Heart left ventricle (tissue), 16 donors: ENCODE measurements around the gene DDX3X. TPM values are rescaled to one million over a fixed set of nuclear protein-coding genes. Genes with fewer than 3 reads are reported as not detected.
A peak's percentile ranks its signal among the peaks of the same experiment; 100 is the strongest.

Experiments used
- ATAC-seq, 4 donors: fragments of 200-7000 bp; cut with Tn5 transposase; one replicate each; pipeline ENCODE4 v1.9.1; 2020 to 2022; ENCODE audit warnings: moderate library complexity in 4 of 4, mild to moderate bottlenecking in 3 of 4, moderate number of reproducible peaks in 1 of 4
- DNase-seq, 5 donors: peaks; one replicate each; pipeline ENCODE4 v3.0.0-alpha.2; 2020
- H3K27ac ChIP-seq, 12 donors: fragments of 200-600 bp; sonication (generic) in 4 of 12; one replicate each; pipeline versions ENCODE4 v1.5.0 to v1.8.0; 2016 to 2022; ENCODE audit warnings: mild to moderate bottlenecking in 2 of 12
- H3K27me3 ChIP-seq, 9 donors: fragments of 200-600 bp; sonication (generic) in 2 of 9; one replicate each; pipeline versions ENCODE4 v1.5.1 to v1.8.0; 2016 to 2022; ENCODE audit warnings: mild to moderate bottlenecking in 3 of 9
- H3K36me3 ChIP-seq, 9 donors: fragments of 200-600 bp; sonication (generic) in 2 of 9; one replicate each; pipeline versions ENCODE4 v1.5.0 to v1.8.0; 2018 to 2022; ENCODE audit warnings: mild to moderate bottlenecking in 2 of 9
- H3K4me1 ChIP-seq, 12 donors: fragments of 200-600 bp; sonication (generic) in 4 of 12; one replicate each; pipeline versions ENCODE4 v1.5.0 to v1.8.0; 2016 to 2022; ENCODE audit warnings: mild to moderate bottlenecking in 3 of 12
- H3K4me3 ChIP-seq, 12 donors: fragments of 200-600 bp; sonication (generic) in 4 of 12; one replicate each; pipeline versions ENCODE4 v1.5.0 to v1.8.0; 2017 to 2022; ENCODE audit warnings: mild to moderate bottlenecking in 9 of 12, moderate library complexity in 4 of 12
- H3K9me3 ChIP-seq, 12 donors: fragments of 200-600 bp; sonication (generic) in 4 of 12; one replicate each; pipeline versions ENCODE4 v1.5.0 to v1.8.0; 2016 to 2022; ENCODE audit warnings: mild to moderate bottlenecking in 1 of 12
- POLR2A ChIP-seq, 2 donors: fragments of 450-650 bp; IDR thresholded peaks; one replicate each; pipeline ENCODE4 v1.6.1; 2017; ENCODE audit warnings: antibody characterized with exemption in 2 of 2, mild to moderate bottlenecking in 2 of 2, moderate library complexity in 2 of 2
- WGBS, 4 donors: extraction: QIAGEN DNeasy Blood & Tissue Kit in 2 of 4; methylation state at CpG; one replicate each; pipeline versions ENCODE4 v1.1.5 to v1.1.7; 2013 to 2018; 5-methylcytosine and 5-hydroxymethylcytosine counted together
- intact Hi-C, 10 donors: fragments of 100-400 bp; cut with DNase I; formaldehyde crosslinking; loops; one replicate each; pipeline versions ENCODE4 v1.11.1 to v1.14.2; 2022
- polyA plus RNA-seq, 2 donors: library from polyadenylated mRNA; stranded (reverse); fragments of 200-250 nt; gene quantifications; one replicate each; pipeline ENCODE4 v1.2.3, GENCODE V29; 2013
- total RNA-seq, 9 donors: library from RNA; depleted of rRNA in 2 of 9; stranded (reverse); fragments of >200 nt in 2 of 9; fragmentation: NEBNext Ultra II Directional in 3 of 9; extraction: Animal tissue kit (Norgen Biotek cat#: 25700) in 3 of 9; gene quantifications; one replicate each; pipeline versions ENCODE4 v1.1.0 to v1.2.4, GENCODE V29; 2016 to 2023
- TF ChIP-seq, protein P1 (sequence below), 12 donors: fragments of 200-600 bp; sonication (generic) in 4 of 12; IDR thresholded peaks; one replicate each; pipeline versions ENCODE4 v1.5.0 to v1.8.0; 2018 to 2022; ENCODE audit warnings: antibody characterized with exemption in 12 of 12, mild to moderate bottlenecking in 5 of 12
- donor health status: ischemic (EF 13 %, LVEDD 7.1; RV severe dilation, severe dysfunction).
- donor health status: healthy with polysubstance abuse.
- donor health status: DM: no; HTN: yes; CAD: no.
- donor health status: DM: no; HTN: no; CAD: no.
- donor health status: ischemic (EF 25% LVEDD 6.9; RV normal size, moderate dysfunction).
- donor health status: ischemic (EF 25% LVEDD 5.7; RV mildly dilated, moderate dysfunction).
- donor health status: healthy.
- donor health status: DM: yes; HTN: yes; CAD: no.
- donor health status: ischemic (EF 35%, LVEDD 5.7; RV mildly dilated, moderate dysfunction).
- donor health status: nonischemic (EF 11% LVEDD 7.7; RV severe dilation, severe dysfunction).
- donor health status: DM: yes; HTN: yes; CAD: no.
- donor health status: PGD.
- donor health status: ischemic (EF 29% LVEDD 5.4; RV normal size, mild dysfunction).
- donor health status: nonischemic (EF 23%, LVEDD 6.1; RV moderate dilation, normal function).

The DDX3X gene
- total and polyA plus RNA-seq, 11 donors: 34.3 to 272 (median 170) TPM

DNA sequence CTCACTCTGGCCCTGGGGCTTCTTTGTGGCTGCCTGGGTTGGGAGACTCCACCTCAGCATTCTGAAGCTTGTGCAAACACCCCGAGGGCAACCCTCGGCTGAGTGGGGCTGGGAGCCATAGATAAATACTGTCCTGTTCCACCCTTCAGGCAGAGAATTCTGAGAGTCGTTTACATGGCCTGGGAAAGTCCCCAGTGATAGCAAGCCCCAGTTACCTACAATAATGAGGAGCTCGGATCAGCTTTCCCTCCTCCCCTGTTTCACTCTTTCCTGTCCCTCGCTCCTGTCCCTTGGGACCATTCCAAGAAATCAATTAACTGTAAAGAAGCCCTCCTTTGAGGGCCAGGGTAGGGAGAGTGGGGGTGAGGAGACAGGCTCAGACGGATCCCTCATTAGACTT is 31.6 kb upstream of the DDX3X start:
- Histone ChIP-seq H3K36me3 (no peaks in the 10 kb centered on the region), H3K4me1 (peaks cover 0 to 25% (median 0%) of the 10 kb centered on the region in 12 donors), H3K9me3 (no peaks in the 10 kb centered on the region), H3K27ac (peak overlapping the region in 1 of 12 donors; percentile 59), H3K27me3 (peaks cover 0 to 4% (median 0%) of the 10 kb centered on the region in 9 donors), H3K4me3 (no peak overlapping the region)
- intact Hi-C loops: no loop called here
- no peak for DNase-seq
- TF ChIP-seq POLR2A (IDR thresholded peaks at IDR 0.05): no peak
- TF ChIP-seq, protein P1, sequence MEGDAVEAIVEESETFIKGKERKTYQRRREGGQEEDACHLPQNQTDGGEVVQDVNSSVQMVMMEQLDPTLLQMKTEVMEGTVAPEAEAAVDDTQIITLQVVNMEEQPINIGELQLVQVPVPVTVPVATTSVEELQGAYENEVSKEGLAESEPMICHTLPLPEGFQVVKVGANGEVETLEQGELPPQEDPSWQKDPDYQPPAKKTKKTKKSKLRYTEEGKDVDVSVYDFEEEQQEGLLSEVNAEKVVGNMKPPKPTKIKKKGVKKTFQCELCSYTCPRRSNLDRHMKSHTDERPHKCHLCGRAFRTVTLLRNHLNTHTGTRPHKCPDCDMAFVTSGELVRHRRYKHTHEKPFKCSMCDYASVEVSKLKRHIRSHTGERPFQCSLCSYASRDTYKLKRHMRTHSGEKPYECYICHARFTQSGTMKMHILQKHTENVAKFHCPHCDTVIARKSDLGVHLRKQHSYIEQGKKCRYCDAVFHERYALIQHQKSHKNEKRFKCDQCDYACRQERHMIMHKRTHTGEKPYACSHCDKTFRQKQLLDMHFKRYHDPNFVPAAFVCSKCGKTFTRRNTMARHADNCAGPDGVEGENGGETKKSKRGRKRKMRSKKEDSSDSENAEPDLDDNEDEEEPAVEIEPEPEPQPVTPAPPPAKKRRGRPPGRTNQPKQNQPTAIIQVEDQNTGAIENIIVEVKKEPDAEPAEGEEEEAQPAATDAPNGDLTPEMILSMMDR (IDR thresholded peaks at IDR 0.05): no peak
- ATAC-seq: no peak
- 58 to 81% (median 61%) methylated on average over 6 of the region's 6 CpGs for WGBS, 4 donors

DNA sequence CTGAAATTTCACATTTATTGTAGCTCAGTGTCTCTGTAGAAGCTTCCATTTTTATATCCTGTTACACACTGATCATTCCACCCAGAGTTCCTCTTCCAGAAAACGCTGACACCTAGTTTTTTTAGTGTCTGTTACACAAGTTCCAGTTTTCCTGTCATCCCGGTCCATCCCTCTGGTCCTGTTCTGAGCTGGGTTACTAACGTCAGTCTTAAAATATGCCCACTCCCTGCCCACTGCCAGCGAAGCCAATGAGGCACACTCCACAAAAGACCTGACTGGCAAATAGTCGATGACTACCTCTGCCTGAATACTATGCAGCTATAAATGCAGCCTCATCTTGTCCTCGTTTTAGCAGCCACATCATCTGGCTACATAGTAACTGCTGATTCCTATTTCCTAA is 30.9 kb upstream of the DDX3X start:
- ATAC-seq (peak in 3 of 4 donors; percentile 29 to 56 (median 47)), DNase-seq (no peak)
- Histone ChIP-seq H3K36me3 (no peaks in the 10 kb centered on the region), H3K9me3 (no peaks in the 10 kb centered on the region), H3K4me3 (no peak overlapping the region), H3K4me1 (peaks cover 0 to 25% (median 0%) of the 10 kb centered on the region in 12 donors), H3K27ac (peak overlapping the region in 1 of 12 donors; percentile 59), H3K27me3 (peaks cover 0 to 4% (median 0%) of the 10 kb centered on the region in 9 donors)
- 82 to 85% (median 84%) methylated on average over 6 of the region's 6 CpGs for whole genome bisulfite sequencing, 4 donors
- TF ChIP-seq, protein P1 (IDR thresholded peaks at IDR 0.05): no peak
- TF ChIP-seq POLR2A (IDR thresholded peaks at IDR 0.05): no peak
- intact Hi-C loops: no loop called here

DNA sequence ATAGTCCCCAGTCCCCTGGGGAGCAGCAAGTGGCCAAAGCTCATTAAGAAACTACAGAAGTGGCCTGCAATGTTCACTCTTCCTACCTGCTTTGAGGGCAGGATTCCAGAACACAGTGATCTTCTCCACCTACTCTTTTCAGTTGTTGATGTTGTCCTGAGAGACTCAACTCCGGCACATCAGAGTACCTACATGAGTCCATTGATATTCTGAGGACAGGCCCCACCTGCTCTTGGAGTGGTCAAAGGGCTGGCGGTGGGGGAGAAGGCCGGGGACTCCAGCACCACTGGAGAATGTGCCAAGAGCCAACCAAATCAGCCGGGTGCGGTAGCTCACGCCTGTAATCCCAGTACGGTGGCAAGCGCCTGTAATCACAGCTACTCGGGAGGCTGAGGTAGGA is 29.8 kb upstream of the DDX3X start:
- no peak for DNase-seq
- Histone ChIP-seq H3K27me3 (peaks cover 0 to 4% (median 0%) of the 10 kb centered on the region in 9 donors), H3K4me3 (no peak overlapping the region), H3K4me1 (peaks cover 0 to 25% (median 0%) of the 10 kb centered on the region in 12 donors), H3K9me3 (no peaks in the 10 kb centered on the region), H3K36me3 (no peaks in the 10 kb centered on the region), H3K27ac (no peak overlapping the region)
- intact Hi-C loops: no loop called here
- TF ChIP-seq POLR2A (IDR thresholded peaks at IDR 0.05): no peak
- TF ChIP-seq, protein P1 (IDR thresholded peaks at IDR 0.05): no peak
- WGBS, 4 donors: 91 to 96% (median 95%) methylated on average over 9 of the region's 9 CpGs
- no peak for ATAC-seq

DNA sequence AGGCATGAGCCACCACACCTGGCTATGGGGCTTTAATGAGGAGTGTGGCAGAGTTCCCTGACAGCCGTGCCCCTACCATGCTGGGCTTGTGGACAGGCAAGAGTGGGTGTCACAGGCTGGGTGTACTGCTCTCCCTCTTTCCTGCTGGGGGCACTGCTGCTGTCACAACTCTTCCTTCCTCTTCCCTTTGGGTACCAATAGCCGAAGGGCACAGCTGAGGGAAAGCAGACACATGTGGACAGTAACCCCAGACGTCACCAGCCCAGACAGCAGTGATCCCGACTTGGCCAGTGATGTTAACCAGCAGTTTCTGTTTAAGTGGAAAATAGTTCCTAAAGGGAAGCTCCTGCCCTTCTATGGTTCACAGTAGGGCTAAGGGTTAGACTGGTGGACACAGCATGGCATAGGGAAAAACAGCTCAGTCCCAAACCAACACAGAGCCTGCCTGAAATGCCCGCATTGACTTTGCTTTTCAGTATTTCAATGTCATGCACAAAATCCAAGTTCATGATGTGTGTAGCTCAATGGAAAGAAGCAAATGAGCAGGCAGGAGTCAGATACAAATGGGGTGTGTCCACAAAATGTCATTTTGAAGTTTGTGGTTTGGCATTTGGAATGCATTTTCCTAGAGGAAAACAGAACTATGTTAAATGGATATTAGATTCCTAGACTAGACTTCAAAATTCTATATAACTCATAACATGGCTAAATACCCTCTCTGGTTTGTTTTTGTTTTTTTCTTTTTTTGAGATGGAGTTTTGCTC is 24.9 kb upstream of the DDX3X start:
- Histone ChIP-seq H3K9me3 (no peaks in the 10 kb centered on the region), H3K27me3 (peaks cover 0 to 11% (median 0%) of the 10 kb centered on the region in 9 donors), H3K4me1 (no peaks in the 10 kb centered on the region), H3K4me3 (no peak overlapping the region), H3K27ac (no peak overlapping the region), H3K36me3 (no peaks in the 10 kb centered on the region)
- ATAC-seq (peak in 2 of 4 donors; percentile 39 to 45), DNase-seq (no peak)
- intact Hi-C loops: no loop called here
- 68 to 73% (median 70%) methylated on average over 4 to 5 of the region's 5 CpGs for WGBS, 4 donors
- TF ChIP-seq, protein P1 (IDR thresholded peaks at IDR 0.05): no peak
- no peak for TF ChIP-seq POLR2A (IDR thresholded peaks at IDR 0.05)
